Osteoblast (primary cell): ENCODE results near the gene LANCL2. TPM values are rescaled to one million over a fixed set of nuclear protein-coding genes. Genes with fewer than 3 reads are reported as not detected.
A peak's percentile ranks its signal among the peaks of the same experiment; 100 is the strongest.

Source experiments
- DNase-seq: peaks from one replicate; pipeline ENCODE4 v3.0.0; 2011; ENCODE audit warnings: low spot score, mixed read lengths; ENCODE audit not compliant: insufficient read length; ENCODE audit errors: missing footprints
- H2AFZ ChIP-seq: 2 replicates; pipeline ENCODE4 v1.6.0; 2011; ENCODE audit warnings: mild to moderate bottlenecking, low read length
- H3K27ac ChIP-seq: 2 replicates; pipeline ENCODE4 v1.5.1; 2011; ENCODE audit warnings: mild to moderate bottlenecking, low read depth, low read length, moderate library complexity
- H3K27me3 ChIP-seq: 2 replicates; pipeline ENCODE4 v1.6.0; 2012; ENCODE audit warnings: mild to moderate bottlenecking, control low read depth, inconsistent platforms, low read length, moderate library complexity; ENCODE audit not compliant: insufficient read depth
- H3K36me3 ChIP-seq: 2 replicates; pipeline ENCODE4 v1.5.1; 2011; ENCODE audit warnings: mild to moderate bottlenecking, low read length, control low read depth, moderate library complexity; ENCODE audit not compliant: insufficient read depth
- H3K4me1 ChIP-seq: 2 replicates; pipeline ENCODE4 v1.5.1; 2011; ENCODE audit warnings: mild to moderate bottlenecking, low read length, control low read depth, moderate library complexity; ENCODE audit not compliant: insufficient read depth
- H3K4me2 ChIP-seq: 2 replicates; pipeline ENCODE4 v1.6.0; 2011; ENCODE audit warnings: mild to moderate bottlenecking, low read length; ENCODE audit not compliant: insufficient read depth
- H3K4me3 ChIP-seq: fragments of 200-600 bp; sonication (generic); 3 replicates; pipeline ENCODE4 v1.5.1; 2012; ENCODE audit warnings: mild to moderate bottlenecking, low read length, inconsistent platforms; ENCODE audit not compliant: insufficient read depth
- H3K79me2 ChIP-seq: 2 replicates; pipeline ENCODE4 v1.6.0; 2012; ENCODE audit warnings: mild to moderate bottlenecking, low read length, control low read depth, inconsistent platforms; ENCODE audit not compliant: insufficient read depth
- H3K9me3 ChIP-seq: 2 replicates; pipeline ENCODE4 v1.5.1; 2011; ENCODE audit warnings: low read depth, low read length, control low read depth
- H4K20me1 ChIP-seq: 2 replicates; pipeline ENCODE4 v1.6.0; 2012; ENCODE audit warnings: mild to moderate bottlenecking, low read length, control low read depth; ENCODE audit not compliant: insufficient read depth
- total RNA-seq: library from RNA; depleted of rRNA; stranded (reverse); fragments of >200 nt; gene quantifications from 2 replicates; pipeline ENCODE4 v1.2.3, GENCODE V29; 2012
- TF ChIP-seq, protein P1 (sequence below): IDR thresholded peaks from 2 replicates; pipeline ENCODE4 v1.5.1; 2011; ENCODE audit warnings: mild to moderate bottlenecking, low read depth, low read length, moderate library complexity; ENCODE audit errors: extremely low read depth

Gene LANCL2
- total RNA-seq, 1 donor: 19.2 TPM

DNA sequence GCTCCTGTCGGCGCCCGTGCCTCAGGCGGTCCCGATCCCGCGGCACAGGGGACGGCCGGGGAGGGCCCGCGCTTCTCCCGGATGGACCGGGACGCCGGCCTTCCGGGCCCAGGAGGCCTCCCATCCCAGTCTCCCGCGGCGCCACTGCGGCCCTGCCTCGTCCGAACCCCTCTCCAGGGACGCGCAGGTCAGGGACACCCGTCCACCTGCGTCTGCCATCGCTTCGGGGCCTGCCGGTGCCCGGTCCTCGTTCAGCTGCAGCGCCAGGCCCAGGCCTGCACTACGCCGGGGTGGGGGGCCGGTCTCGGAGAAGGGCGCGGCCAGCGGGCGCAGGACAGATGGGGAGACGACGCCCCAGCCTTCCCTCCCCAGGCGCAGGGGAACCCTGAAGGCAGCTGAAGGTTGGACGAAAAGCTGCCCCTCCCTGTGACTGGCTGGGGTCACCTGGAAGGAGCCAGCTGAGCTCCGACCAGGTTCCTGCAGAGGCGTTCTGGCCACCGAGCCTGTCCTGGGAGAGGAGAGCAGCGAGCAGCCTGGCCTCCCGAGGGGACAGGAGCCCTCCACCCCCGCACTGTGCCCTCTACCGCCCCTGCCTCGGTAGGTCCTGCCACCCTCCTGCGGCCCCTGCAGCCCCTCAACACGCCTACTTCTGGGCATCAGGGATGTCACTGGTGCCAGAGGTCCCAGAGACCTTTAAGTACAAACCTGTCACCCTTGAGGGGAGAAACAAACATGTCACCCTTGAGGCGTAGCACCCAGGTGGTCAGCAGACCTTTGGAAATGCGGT is 84.3 kb downstream of the LANCL2 start:
- Histone ChIP-seq H3K4me2 (peak overlapping the region; percentile 45), H3K36me3 (no peaks in the 10 kb centered on the region), H3K27me3 (no peaks in the 10 kb centered on the region), H3K9me3 (no peaks in the 10 kb centered on the region), H4K20me1 (no peaks in the 10 kb centered on the region), H2AFZ (no peak overlapping the region), H3K27ac (no peak overlapping the region), H3K4me1 (no peaks in the 10 kb centered on the region), H3K79me2 (no peaks in the 10 kb centered on the region), H3K4me3 (no peak overlapping the region)
- no peak for DNase-seq
- TF ChIP-seq, protein P1, sequence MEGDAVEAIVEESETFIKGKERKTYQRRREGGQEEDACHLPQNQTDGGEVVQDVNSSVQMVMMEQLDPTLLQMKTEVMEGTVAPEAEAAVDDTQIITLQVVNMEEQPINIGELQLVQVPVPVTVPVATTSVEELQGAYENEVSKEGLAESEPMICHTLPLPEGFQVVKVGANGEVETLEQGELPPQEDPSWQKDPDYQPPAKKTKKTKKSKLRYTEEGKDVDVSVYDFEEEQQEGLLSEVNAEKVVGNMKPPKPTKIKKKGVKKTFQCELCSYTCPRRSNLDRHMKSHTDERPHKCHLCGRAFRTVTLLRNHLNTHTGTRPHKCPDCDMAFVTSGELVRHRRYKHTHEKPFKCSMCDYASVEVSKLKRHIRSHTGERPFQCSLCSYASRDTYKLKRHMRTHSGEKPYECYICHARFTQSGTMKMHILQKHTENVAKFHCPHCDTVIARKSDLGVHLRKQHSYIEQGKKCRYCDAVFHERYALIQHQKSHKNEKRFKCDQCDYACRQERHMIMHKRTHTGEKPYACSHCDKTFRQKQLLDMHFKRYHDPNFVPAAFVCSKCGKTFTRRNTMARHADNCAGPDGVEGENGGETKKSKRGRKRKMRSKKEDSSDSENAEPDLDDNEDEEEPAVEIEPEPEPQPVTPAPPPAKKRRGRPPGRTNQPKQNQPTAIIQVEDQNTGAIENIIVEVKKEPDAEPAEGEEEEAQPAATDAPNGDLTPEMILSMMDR: no peak

DNA sequence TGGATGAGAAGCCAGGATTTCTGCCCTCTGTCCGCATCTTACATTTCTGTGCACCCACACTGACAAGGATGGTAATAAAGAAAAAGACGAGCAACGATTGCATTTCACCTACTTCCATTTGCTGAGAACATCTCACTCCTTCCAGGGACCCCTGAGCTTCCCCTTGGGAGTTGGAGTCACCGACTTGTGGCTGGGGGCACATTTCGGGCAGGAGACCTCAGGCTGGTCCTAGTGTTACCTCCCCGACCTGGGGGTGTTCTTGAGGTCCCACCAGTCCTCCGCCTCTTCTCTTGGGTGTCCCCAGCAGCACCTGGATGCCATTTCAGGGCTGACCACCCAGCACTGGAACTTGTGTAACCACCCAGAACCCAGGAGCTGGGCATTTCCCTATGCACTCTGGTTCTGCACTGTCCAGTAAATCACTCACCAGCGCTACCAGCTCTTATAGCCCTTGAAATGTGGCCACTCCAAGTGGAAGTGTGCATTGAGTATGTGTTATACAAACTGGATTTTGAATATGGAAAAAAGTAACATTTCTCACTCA is 84.9 kb downstream of the LANCL2 start:
- H3K36me3 ChIP-seq: no peaks in the 10 kb centered on the region
- no peak overlapping the region for H3K4me3 ChIP-seq
- H3K27ac ChIP-seq: no peak overlapping the region
- no peaks in the 10 kb centered on the region for H3K4me1 ChIP-seq
- H3K27me3 ChIP-seq: no peaks in the 10 kb centered on the region
- TF ChIP-seq, protein P1: no peak
- H4K20me1 ChIP-seq: no peaks in the 10 kb centered on the region
- H2AFZ ChIP-seq: no peak overlapping the region
- DNase-seq: no peak
- no peak overlapping the region for H3K4me2 ChIP-seq
- no peaks in the 10 kb centered on the region for H3K79me2 ChIP-seq
- H3K9me3 ChIP-seq: no peaks in the 10 kb centered on the region

DNA sequence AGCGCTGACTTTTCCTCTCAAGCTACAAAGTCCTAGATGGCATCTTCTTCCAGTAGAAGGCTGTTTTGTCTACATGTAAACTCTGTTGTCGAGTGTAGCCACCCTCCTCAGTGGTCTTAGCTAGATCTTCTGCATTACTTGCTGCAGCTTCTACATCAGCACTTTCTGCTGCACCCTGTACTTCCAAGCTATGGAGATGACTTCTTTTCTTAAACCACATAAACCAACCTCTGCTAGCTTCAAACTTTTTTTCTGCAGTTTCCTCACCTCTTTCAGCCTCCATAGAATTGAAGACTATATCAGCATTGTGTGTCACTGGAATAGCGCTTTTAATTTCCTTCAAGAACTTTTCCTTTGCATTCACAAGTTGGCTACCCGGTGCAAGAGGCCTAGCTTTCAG is 87.8 kb downstream of the LANCL2 start:
- no peaks in the 10 kb centered on the region for H3K9me3 ChIP-seq
- no peaks in the 10 kb centered on the region for H3K79me2 ChIP-seq

DNA sequence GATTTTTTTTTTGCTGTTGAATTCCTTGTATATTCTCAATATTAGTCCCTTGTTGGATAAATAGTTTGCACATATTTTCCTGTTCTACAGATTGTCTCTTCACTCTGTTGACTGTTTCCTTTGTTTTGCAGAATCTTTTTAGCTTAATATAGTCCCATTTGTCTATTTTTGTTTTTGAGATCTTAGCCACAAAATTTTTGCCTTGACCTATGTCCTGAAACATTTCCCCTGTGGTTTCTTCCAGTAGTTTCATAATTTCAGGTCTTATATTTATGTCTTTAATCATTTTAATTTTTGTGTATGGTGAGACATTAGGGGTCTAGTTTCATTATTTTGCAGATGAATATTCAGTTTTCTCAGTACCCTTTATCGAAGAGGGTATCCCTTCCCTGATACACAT is 92.7 kb downstream of the LANCL2 start:
- Histone ChIP-seq H3K4me3 (no peak overlapping the region), H2AFZ (no peak overlapping the region), H3K4me2 (no peak overlapping the region), H4K20me1 (no peaks in the 10 kb centered on the region), H3K27me3 (no peaks in the 10 kb centered on the region), H3K4me1 (no peaks in the 10 kb centered on the region), H3K27ac (no peak overlapping the region), H3K36me3 (no peaks in the 10 kb centered on the region), H3K79me2 (no peaks in the 10 kb centered on the region), H3K9me3 (no peaks in the 10 kb centered on the region)
- TF ChIP-seq, protein P1: no peak
- no peak for DNase-seq

More for the DNA sequence above, 87.8 kb downstream of the LANCL2 start:
- H2AFZ ChIP-seq: no peak overlapping the region
- H3K4me2 ChIP-seq: no peak overlapping the region
- no peaks in the 10 kb centered on the region for H4K20me1 ChIP-seq
- H3K4me1 ChIP-seq: no peaks in the 10 kb centered on the region
- TF ChIP-seq, protein P1: no peak
- no peak overlapping the region for H3K27ac ChIP-seq
- no peak overlapping the region for H3K4me3 ChIP-seq
- H3K36me3 ChIP-seq: no peaks in the 10 kb centered on the region
- no peak for DNase-seq
- H3K27me3 ChIP-seq: no peaks in the 10 kb centered on the region
